Bronchial epithelial cell (primary cell): ENCODE measurements around the gene KCNV2. TPM values are rescaled to one million over a fixed set of nuclear protein-coding genes. Genes with fewer than 3 reads are reported as not detected.
"Not testable (repeated sequence)": the region's sequence is repeated elsewhere in the genome, so short reads cannot be mapped to it uniquely, and the experiment has no call there.

ENCODE experiments used
- DNase-seq: peaks from one replicate; pipeline ENCODE4 v3.0.0-alpha.2; 2010; ENCODE audit warnings: low read depth
- FAIRE-seq: peaks from 2 replicates; lab custom pipeline; 2011; peaks lifted over from hg19 to GRCh38; lab: Jason Lieb, UNC
- H3K27me3 ChIP-seq: 2 replicates; pipeline ENCODE4 v1.5.1; 2011; ENCODE audit warnings: low read length; ENCODE audit not compliant: control insufficient read depth, insufficient read depth
- H3K36me3 ChIP-seq: 2 replicates; pipeline ENCODE4 v1.5.1; 2011; ENCODE audit warnings: low read length; ENCODE audit not compliant: control insufficient read depth, insufficient read depth
- H3K4me3 ChIP-seq: 2 replicates; pipeline ENCODE4 v1.5.1; 2011; ENCODE audit warnings: mild to moderate bottlenecking, low read depth, low read length, control low read depth
- CTCF ChIP-seq: IDR thresholded peaks from 2 replicates; pipeline ENCODE4 v1.5.1; 2011; ENCODE audit warnings: mild to moderate bottlenecking, moderate library complexity, low read length, control low read depth, inconsistent platforms; ENCODE audit not compliant: insufficient read depth, severe bottlenecking
- total RNA-seq: library from RNA; depleted of rRNA; stranded (reverse); fragments of >200 nt; gene quantifications from 2 replicates; pipeline ENCODE4 v1.2.1, GENCODE V29; 2014

Gene KCNV2
- total RNA-seq, 1 donor from 2014 or later, result not detected

GRCh38 chr9:2691626-2692025 is 25.7 kb upstream of the KCNV2 start:
- TF ChIP-seq CTCF, result no peak
- FAIRE-seq, result no peak
- Histone ChIP-seq H3K36me3 (no peaks in the 10 kb centered on the region), H3K27me3 (no peaks in the 10 kb centered on the region), H3K4me3 (no peak overlapping the region)
- no peak for DNase-seq

- Histone ChIP-seq H3K36me3 (no peaks in the 10 kb centered on the region), H3K27me3 (no peaks in the 10 kb centered on the region), H3K4me3 (no peak overlapping the region)
- TF ChIP-seq CTCF, result no peak
- no peak for FAIRE-seq
- no peak for DNase-seq
Measured at GRCh38 chr9:2693056-2693455, 24.3 kb upstream of the KCNV2 start.

- Histone ChIP-seq H3K4me3 (no peak overlapping the region), H3K27me3 (no peaks in the 10 kb centered on the region), H3K36me3 (no peaks in the 10 kb centered on the region)
- TF ChIP-seq CTCF, result no peak
- FAIRE-seq (no peak), DNase-seq (no peak)
Measured at GRCh38 chr9:2697492-2697891, 19.8 kb upstream of the KCNV2 start.

- no peak for TF ChIP-seq CTCF
- Histone ChIP-seq H3K27me3 (no peaks in the 10 kb centered on the region), H3K4me3 (no peak overlapping the region), H3K36me3 (no peaks in the 10 kb centered on the region)
- DNase-seq (no peak), FAIRE-seq (no peak)
Measured at GRCh38 chr9:2700398-2700797, 16.9 kb upstream of the KCNV2 start.

- DNase-seq (no peak), FAIRE-seq (no peak)
- no peak for TF ChIP-seq CTCF
- H3K4me3 ChIP-seq, result no peak overlapping the region
- H3K36me3 ChIP-seq, result no peaks in the 10 kb centered on the region
- H3K27me3 ChIP-seq, result no peaks in the 10 kb centered on the region
Measured at GRCh38 chr9:2700909-2701550, 16.3 kb upstream of the KCNV2 start.

- no peak for TF ChIP-seq CTCF
Measured at GRCh38 chr9:2704504-2704903, 12.8 kb upstream of the KCNV2 start.

GRCh38 chr9:2707256-2707655 is 10.1 kb upstream of the KCNV2 start:
- not testable (repeated sequence) for DNase-seq, H3K36me3 ChIP-seq, H3K4me3 ChIP-seq, FAIRE-seq, H3K27me3 ChIP-seq

More at GRCh38 chr9:2704504-2704903, 12.8 kb upstream of the KCNV2 start:
- Histone ChIP-seq H3K27me3 (no peaks in the 10 kb centered on the region), H3K4me3 (no peak overlapping the region), H3K36me3 (no peaks in the 10 kb centered on the region)
- FAIRE-seq (no peak), DNase-seq (no peak)
